CD4-positive, alpha-beta T cell (primary cell): ENCODE results near the gene EFHB. TPM values are rescaled to one million over a fixed set of nuclear protein-coding genes. Genes with fewer than 3 reads are reported as not detected.
A peak's percentile ranks its signal among the peaks of the same experiment; 100 is the strongest.

ENCODE experiments used
- ATAC-seq: fragments of 200-7000 bp; cut with Tn5 transposase; one replicate; pipeline ENCODE4 v1.10.0; 2022; ENCODE audit warnings: mild to moderate bottlenecking; ENCODE audit not compliant: poor library complexity
- CTCF ChIA-PET: fragments of 350-600 bp; sonication (Branson Sonifier 250); formaldehyde crosslinking; loops from one replicate; lab custom pipeline; 2021; ENCODE audit warnings: antibody characterized with exemption, inconsistent platforms; lab: Charles Lee
- POLR2A ChIA-PET: fragments of 350-600 bp; sonication (Branson Sonifier 250); formaldehyde crosslinking; loops from one replicate; lab custom pipeline; 2021; ENCODE audit warnings: antibody characterized with exemption, inconsistent platforms; lab: Charles Lee
- DNase-seq, 14 experiments: peaks; one replicate each; pipeline ENCODE4 v3.0.0-alpha.2; 2013 to 2020; ENCODE audit warnings: mixed read lengths in 2 of 14
- H3K27ac ChIP-seq, 2 donors: one replicate each; pipeline versions ENCODE4 v1.5.1 to v1.7.0; 2013; ENCODE audit warnings: low read length in 2 of 2, low read depth in 1 of 2, mild to moderate bottlenecking in 1 of 2
- H3K27me3 ChIP-seq, 2 experiments: 1 replicate in 1 of 2; 2 replicates in 1 of 2; pipeline versions ENCODE4 v1.6.1 to v1.7.0; 2013; ENCODE audit warnings: low read length in 2 of 2, control low read depth in 1 of 2, mild to moderate bottlenecking in 1 of 2, moderate library complexity in 1 of 2; ENCODE audit not compliant: insufficient read depth in 2 of 2, control insufficient read depth in 1 of 2
- H3K36me3 ChIP-seq: one replicate; pipeline ENCODE4 v1.6.1; 2013; ENCODE audit warnings: low read length, control low read depth; ENCODE audit not compliant: insufficient read depth
- H3K4me1 ChIP-seq: one replicate; pipeline ENCODE4 v1.6.1; 2013; ENCODE audit warnings: low read length, control low read depth; ENCODE audit not compliant: insufficient read depth
- H3K4me3 ChIP-seq: one replicate; pipeline ENCODE4 v1.5.1; 2013; ENCODE audit warnings: mild to moderate bottlenecking, low read length, moderate library complexity
- H3K9me3 ChIP-seq, 2 experiments: 1 replicate in 1 of 2; 2 replicates in 1 of 2; pipeline versions ENCODE4 v1.6.1 to v1.7.0; 2013; ENCODE audit warnings: low read length in 2 of 2, mild to moderate bottlenecking in 2 of 2, control low read depth in 1 of 2, moderate library complexity in 1 of 2; ENCODE audit not compliant: control insufficient read depth in 1 of 2, insufficient read depth in 1 of 2
- H3K27ac Mint-ChIP-seq: one replicate; pipeline ENCODE4 v1.8.0; 2020; ENCODE audit warnings: mixed read lengths
- H3K27me3 Mint-ChIP-seq: one replicate; pipeline ENCODE4 v1.8.0; 2021; ENCODE audit warnings: mixed read lengths
- H3K36me3 Mint-ChIP-seq: one replicate; pipeline ENCODE4 v1.8.0; 2021; ENCODE audit warnings: low read depth, mixed read lengths
- H3K4me1 Mint-ChIP-seq: one replicate; pipeline ENCODE4 v1.8.0; 2021; ENCODE audit warnings: low read depth, mixed read lengths
- H3K4me3 Mint-ChIP-seq: one replicate; pipeline ENCODE4 v1.8.0; 2020; ENCODE audit warnings: mild to moderate bottlenecking, mixed read lengths
- H3K9me3 Mint-ChIP-seq: one replicate; pipeline ENCODE4 v1.8.0; 2020; ENCODE audit warnings: mixed read lengths
- CTCF ChIP-seq: fragments of 200-600 bp; IDR thresholded peaks from one replicate; pipeline ENCODE4 v1.8.0; 2022; ENCODE audit warnings: antibody characterized with exemption, mild to moderate bottlenecking
- intact Hi-C, 2 experiments: fragments of 100-400 bp; cut with DNase I in 1 of 2; cut with micrococcal nuclease in 1 of 2; formaldehyde crosslinking; loops; one replicate each; pipeline versions ENCODE4 v1.15.1 to v1.9.0; 2023 to 2025; cut with DNase I, micrococcal nuclease
- total RNA-seq, 174 experiments: library from RNA in 2 of 174; stranded (reverse) in 2 of 174; gene quantifications; one replicate each; pipeline ENCODE4 v1.2.3 and lab custom pipeline; 2021 to 2026

The EFHB gene
- total RNA-seq, 2 experiments from 2014 or later: 0.99 to 1.2 TPM

GRCh38 chr3:19937459-19938294, 3.7 kb upstream of the EFHB start:
- H3K27ac Mint-ChIP-seq: no peak overlapping the region
- POLR2A ChIA-PET: no interaction called here
- H3K36me3 Mint-ChIP-seq: no peaks in the 10 kb centered on the region
- DNase-seq (no peak), ATAC-seq (no peak)
- no peaks in the 10 kb centered on the region for H3K4me1 ChIP-seq
- CTCF ChIA-PET: no interaction called here
- no peaks in the 10 kb centered on the region for H3K9me3 ChIP-seq
- H3K4me1 Mint-ChIP-seq: no peaks in the 10 kb centered on the region
- no peak overlapping the region for H3K27ac ChIP-seq
- H3K4me3 Mint-ChIP-seq: no peak overlapping the region
- no peak for TF ChIP-seq CTCF
- intact Hi-C loops: no loop called here
- no peaks in the 10 kb centered on the region for H3K36me3 ChIP-seq
- H3K27me3 Mint-ChIP-seq: peaks cover 12% of the 10 kb centered on the region
- H3K9me3 Mint-ChIP-seq: peaks cover 2% of the 10 kb centered on the region
- H3K27me3 ChIP-seq: no peaks in the 10 kb centered on the region
- H3K4me3 ChIP-seq: no peak overlapping the region

GRCh38 chr3:19932422-19932821, 1.6 kb downstream of the EFHB start:
- H3K4me1 ChIP-seq: no peaks in the 10 kb centered on the region
- no peaks in the 10 kb centered on the region for H3K27me3 ChIP-seq
- H3K36me3 ChIP-seq: no peaks in the 10 kb centered on the region
- no peak overlapping the region for H3K4me3 Mint-ChIP-seq
- H3K4me3 ChIP-seq: no peak overlapping the region
- ChIA-PET CTCF (no interaction called here), POLR2A (no interaction called here)
- H3K36me3 Mint-ChIP-seq: no peaks in the 10 kb centered on the region
- no peak overlapping the region for H3K27ac ChIP-seq
- no peaks in the 10 kb centered on the region for H3K9me3 Mint-ChIP-seq
- H3K9me3 ChIP-seq: no peaks in the 10 kb centered on the region
- H3K27me3 Mint-ChIP-seq: peaks cover 20% of the 10 kb centered on the region
- intact Hi-C loops: no loop called here
- no peak for TF ChIP-seq CTCF
- no peaks in the 10 kb centered on the region for H3K4me1 Mint-ChIP-seq
- H3K27ac Mint-ChIP-seq: no peak overlapping the region
- no peak for ATAC-seq
- DNase-seq: no peak

GRCh38 chr3:19931767-19932188, 2.2 kb downstream of the EFHB start:
- ChIA-PET POLR2A (no interaction called here), CTCF (no interaction called here)
- TF ChIP-seq CTCF: no peak
- H3K36me3 ChIP-seq: no peaks in the 10 kb centered on the region
- ATAC-seq (no peak), DNase-seq (peak in 2 of 14 experiments; percentile 36 to 38)
- H3K27me3 ChIP-seq: no peaks in the 10 kb centered on the region
- H3K9me3 ChIP-seq: no peaks in the 10 kb centered on the region
- H3K4me3 ChIP-seq: no peak overlapping the region
- Mint-ChIP-seq H3K9me3 (no peaks in the 10 kb centered on the region), H3K4me1 (no peaks in the 10 kb centered on the region), H3K27me3 (peaks cover 20% of the 10 kb centered on the region), H3K4me3 (no peak overlapping the region), H3K27ac (no peak overlapping the region), H3K36me3 (no peaks in the 10 kb centered on the region)
- no peak overlapping the region for H3K27ac ChIP-seq
- intact Hi-C loops: no loop called here
- H3K4me1 ChIP-seq: no peaks in the 10 kb centered on the region
